Activated B cell treated with CpG ODN at 0.5 μM for 24 hours (primary cell): ENCODE results near the gene PGM3. TPM values are rescaled to one million over a fixed set of nuclear protein-coding genes. Genes with fewer than 3 reads are reported as not detected.
A peak's percentile ranks its signal among the peaks of the same experiment; 100 is the strongest.

Experiments
- ATAC-seq: fragments of 200-7000 bp; cut with Tn5 transposase; one replicate; pipeline ENCODE4 v1.10.0; 2021; ENCODE audit warnings: low read depth, mild to moderate bottlenecking, moderate library complexity
- CTCF ChIA-PET: fragments of 350-600 bp; sonication (Branson Sonifier 250); formaldehyde crosslinking; loops from one replicate; lab custom pipeline; 2021; ENCODE audit warnings: antibody characterized with exemption; lab: Charles Lee
- POLR2A ChIA-PET: fragments of 350-600 bp; sonication (Branson Sonifier 250); formaldehyde crosslinking; loops from one replicate; lab custom pipeline; 2021; ENCODE audit warnings: antibody characterized with exemption; lab: Charles Lee
- DNase-seq: peaks from one replicate; pipeline ENCODE4 v3.0.0; 2022
- H3K27ac Mint-ChIP-seq: one replicate; pipeline ENCODE4 v1.8.0; 2020; ENCODE audit warnings: mixed read lengths
- H3K27me3 Mint-ChIP-seq: one replicate; pipeline ENCODE4 v1.8.0; 2021; ENCODE audit warnings: mixed read lengths
- H3K36me3 Mint-ChIP-seq: one replicate; pipeline ENCODE4 v1.8.0; 2021; ENCODE audit warnings: low read depth, mixed read lengths
- H3K4me1 Mint-ChIP-seq: one replicate; pipeline ENCODE4 v1.8.0; 2021; ENCODE audit warnings: mixed read lengths
- H3K4me3 Mint-ChIP-seq: one replicate; pipeline ENCODE4 v1.8.0; 2020; ENCODE audit warnings: mild to moderate bottlenecking, mixed read lengths
- H3K9me3 Mint-ChIP-seq: one replicate; pipeline ENCODE4 v1.8.0; 2020; ENCODE audit warnings: mixed read lengths
- CTCF ChIP-seq: fragments of 200-600 bp; IDR thresholded peaks from one replicate; pipeline ENCODE4 v1.8.0; 2022; ENCODE audit warnings: antibody characterized with exemption, mild to moderate bottlenecking
- intact Hi-C: fragments of 100-400 bp; cut with micrococcal nuclease; formaldehyde crosslinking; loops from one replicate; pipeline ENCODE4 v1.15.1; 2024
- total RNA-seq: library from RNA; stranded (reverse); gene quantifications from 2 replicates; pipeline ENCODE4 v1.2.3, GENCODE V29; 2022

The PGM3 gene, protein sequence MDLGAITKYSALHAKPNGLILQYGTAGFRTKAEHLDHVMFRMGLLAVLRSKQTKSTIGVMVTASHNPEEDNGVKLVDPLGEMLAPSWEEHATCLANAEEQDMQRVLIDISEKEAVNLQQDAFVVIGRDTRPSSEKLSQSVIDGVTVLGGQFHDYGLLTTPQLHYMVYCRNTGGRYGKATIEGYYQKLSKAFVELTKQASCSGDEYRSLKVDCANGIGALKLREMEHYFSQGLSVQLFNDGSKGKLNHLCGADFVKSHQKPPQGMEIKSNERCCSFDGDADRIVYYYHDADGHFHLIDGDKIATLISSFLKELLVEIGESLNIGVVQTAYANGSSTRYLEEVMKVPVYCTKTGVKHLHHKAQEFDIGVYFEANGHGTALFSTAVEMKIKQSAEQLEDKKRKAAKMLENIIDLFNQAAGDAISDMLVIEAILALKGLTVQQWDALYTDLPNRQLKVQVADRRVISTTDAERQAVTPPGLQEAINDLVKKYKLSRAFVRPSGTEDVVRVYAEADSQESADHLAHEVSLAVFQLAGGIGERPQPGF
- 18.2 and 20.1 TPM in 2 replicates for total RNA-seq

DNA sequence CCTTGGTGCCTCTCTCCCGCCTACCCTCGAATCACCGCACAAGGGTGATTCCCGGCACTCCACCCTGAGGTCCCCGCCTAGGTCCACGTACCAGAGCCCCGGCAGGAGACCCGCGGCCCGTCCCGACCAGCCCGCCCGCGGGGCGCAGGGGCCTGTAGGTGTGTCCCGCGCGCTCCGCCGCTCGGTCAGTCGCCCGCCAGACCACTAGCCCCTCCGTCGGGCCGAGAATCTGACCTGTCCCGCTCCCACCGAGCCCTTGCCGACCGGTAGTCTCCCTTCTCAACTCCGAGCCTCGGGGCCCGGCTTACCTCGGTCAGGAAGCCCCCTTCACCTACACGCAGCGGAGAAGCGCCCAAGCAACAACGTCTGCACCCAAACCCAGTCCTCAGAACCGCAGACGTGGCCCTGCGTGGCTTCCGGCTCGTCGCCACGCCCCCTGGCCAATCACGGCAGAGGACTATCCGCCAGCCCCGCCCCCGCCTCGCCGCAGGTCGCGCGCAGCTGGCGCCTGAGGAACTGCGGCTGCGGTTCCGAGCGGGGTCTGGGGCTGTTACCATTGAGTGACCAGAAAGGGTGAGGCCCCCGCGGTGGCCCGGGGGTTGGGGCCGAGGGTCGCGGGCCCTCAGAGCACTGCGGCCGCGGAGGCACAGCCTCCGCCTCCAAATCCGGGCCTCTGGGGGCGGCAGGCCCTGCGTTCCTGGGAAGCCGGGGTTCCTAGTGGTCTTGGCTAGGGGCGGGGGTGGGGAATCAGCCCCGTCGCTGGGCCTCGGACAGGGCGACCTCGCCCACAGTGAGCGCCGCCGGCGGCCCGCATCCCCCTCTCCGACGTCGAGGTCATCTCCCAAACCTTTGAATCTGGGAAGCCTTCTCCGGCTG lies at the start of gene PGM3, which contains the start of gene RWDD2A:
PGM3 (minus strand) TSS at position 395 of the 876 bp plus-strand sequence. CDS start 2,253 bp downstream, outside the sequence.
RWDD2A (plus strand) TSS at position 487 of the 876 bp plus-strand sequence. CDS start 1,095 bp downstream, outside the sequence.
- Mint-ChIP-seq H3K4me1 (peaks cover 31% of the 10 kb centered on the region), H3K27me3 (no peaks in the 10 kb centered on the region), H3K27ac (peak within 1 kb of the TSS; percentile 91), H3K4me3 (peak within 1 kb of the TSS; percentile 96), H3K9me3 (no peaks in the 10 kb centered on the region), H3K36me3 (peaks cover 17% of the 10 kb centered on the region)
- ATAC-seq (peak; percentile 97), DNase-seq (peak; percentile 91)
- POLR2A ChIA-PET: interaction anchor here (0.6 to 1.0 kb wide), 4 partner anchors 19 to 947 kb away, joined by 3 to 4 read pairs (median 4); partner anchors contain the start of genes DOP1A and UBE3D
- TF ChIP-seq CTCF: no peak
- intact Hi-C loops: loop anchor here (1.0 to 10.0 kb wide), 6 partner anchors 22 to 1441 kb away; partner anchors contain the start of genes CEP162, CYB5R4, DOP1A and IBTK
- CTCF ChIA-PET: interaction anchor here (1.3 kb wide), 1 partner anchor 127 kb away, joined by 5 read pairs; the partner anchor contains the start of gene UBE3D

- Mint-ChIP-seq H3K4me3 (no peak overlapping the region), H3K27me3 (peaks cover 17% of the 10 kb centered on the region), H3K36me3 (no peaks in the 10 kb centered on the region), H3K27ac (no peak overlapping the region), H3K4me1 (no peaks in the 10 kb centered on the region), H3K9me3 (no peaks in the 10 kb centered on the region)
- intact Hi-C loops: no loop called here
- no peak for ATAC-seq
- no peak for TF ChIP-seq CTCF
- ChIA-PET CTCF (interaction anchor here (2.5 kb wide), 1 partner anchor 9 kb away, joined by 10 read pairs; no protein-coding TSS in a partner anchor), POLR2A (no interaction called here)
- no peak for DNase-seq
These were observed 38.1 kb upstream of the PGM3 start for GRCh38 chr6:83231146-83231545.

DNA sequence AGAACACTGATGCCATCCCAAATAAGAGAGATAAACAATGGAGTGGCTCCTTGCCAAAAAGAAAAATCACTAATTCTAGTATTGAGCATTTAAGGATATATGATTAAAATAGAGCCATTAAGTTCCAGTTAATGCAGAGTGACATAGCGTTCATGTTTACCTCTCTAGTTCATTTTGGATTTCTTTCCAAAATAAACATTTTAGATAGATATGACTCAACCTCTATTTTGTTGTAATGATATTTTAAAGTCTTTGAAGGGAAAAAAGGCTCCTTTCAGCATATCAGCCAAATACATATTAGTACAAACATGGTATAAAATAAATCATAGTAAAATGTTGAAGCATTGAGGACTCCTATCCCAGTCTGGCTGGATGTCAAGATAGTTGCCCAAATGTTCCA lies 33.5 kb upstream of the PGM3 start:
- H3K27me3 Mint-ChIP-seq: peaks cover 10% of the 10 kb centered on the region
- ChIA-PET POLR2A (no interaction called here), CTCF (no interaction called here)
- ATAC-seq (no peak), DNase-seq (no peak)
- intact Hi-C loops: no loop called here
- H3K4me3 Mint-ChIP-seq: no peak overlapping the region
- no peaks in the 10 kb centered on the region for H3K36me3 Mint-ChIP-seq
- H3K4me1 Mint-ChIP-seq: no peaks in the 10 kb centered on the region
- H3K27ac Mint-ChIP-seq: no peak overlapping the region
- no peak for TF ChIP-seq CTCF
- no peaks in the 10 kb centered on the region for H3K9me3 Mint-ChIP-seq

DNA sequence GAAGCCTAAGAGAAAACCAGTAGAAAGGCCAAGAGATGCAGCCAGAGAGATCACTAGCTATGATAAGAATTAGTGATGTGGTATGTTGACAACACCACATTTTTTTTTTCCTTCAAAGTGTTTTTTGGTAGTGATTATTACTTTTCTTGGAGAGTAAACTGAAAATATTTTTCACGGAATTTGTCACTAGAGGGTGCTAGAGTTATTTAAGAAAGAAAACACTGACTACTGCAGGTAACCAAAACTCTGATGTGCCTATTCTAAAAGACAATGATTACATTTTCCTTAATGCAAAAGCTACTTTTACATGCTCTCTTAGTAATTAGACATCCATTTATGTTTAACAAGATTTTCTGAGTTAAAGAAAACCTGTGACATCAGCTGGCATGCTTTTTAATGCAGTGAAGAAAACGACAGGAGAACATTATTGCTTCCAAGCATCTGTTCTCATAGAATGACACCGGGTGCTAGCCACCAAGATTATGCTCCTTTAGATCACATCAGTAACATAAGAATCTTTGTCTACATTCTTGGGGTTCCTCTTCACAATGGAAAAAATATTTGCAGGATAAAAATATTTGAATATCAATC lies 28.9 kb upstream of the PGM3 start:
- Mint-ChIP-seq H3K9me3 (no peaks in the 10 kb centered on the region), H3K36me3 (no peaks in the 10 kb centered on the region), H3K27me3 (peaks cover 2% of the 10 kb centered on the region), H3K27ac (no peak overlapping the region), H3K4me1 (no peaks in the 10 kb centered on the region), H3K4me3 (no peak overlapping the region)
- no peak for TF ChIP-seq CTCF
- POLR2A ChIA-PET: interaction anchor here (1.1 kb wide), 1 partner anchor 118 kb away, joined by 5 read pairs; no protein-coding TSS in a partner anchor
- DNase-seq (no peak), ATAC-seq (no peak)
- CTCF ChIA-PET: interaction anchor here (0.9 to 3.0 kb wide), 9 partner anchors 10 to 952 kb away, joined by 3 to 26 read pairs (median 4); partner anchors contain the start of genes DOP1A, PRSS35 and UBE3D
- intact Hi-C loops: loop anchor here (1.0 to 5.0 kb wide), 3 partner anchors 293 to 999 kb away; no protein-coding TSS in a partner anchor
